Hepatocyte (in vitro differentiated cells): ENCODE results near the gene PLEKHO1.

Source experiments
- CTCF ChIP-seq: fragments of 200-600 bp; sonication (generic); IDR thresholded peaks from 2 replicates; pipeline ENCODE4 v1.5.1; 2016; ENCODE audit warnings: antibody characterized with exemption, mild to moderate bottlenecking; ENCODE audit not compliant: poor library complexity
- EZH2 ChIP-seq: fragments of 200-600 bp; sonication (generic); IDR thresholded peaks from 2 replicates; pipeline ENCODE4 v1.6.1; 2016; ENCODE audit warnings: antibody characterized with exemption, mild to moderate bottlenecking, borderline replicate concordance
- EZH2phosphoT487 ChIP-seq: fragments of 200-600 bp; sonication (generic); IDR thresholded peaks from one replicate; pipeline ENCODE4 v1.6.1; 2018; ENCODE audit warnings: antibody characterized with exemption, mild to moderate bottlenecking, low read depth, moderate library complexity; ENCODE audit not compliant: unreplicated experiment, severe bottlenecking

DNA sequence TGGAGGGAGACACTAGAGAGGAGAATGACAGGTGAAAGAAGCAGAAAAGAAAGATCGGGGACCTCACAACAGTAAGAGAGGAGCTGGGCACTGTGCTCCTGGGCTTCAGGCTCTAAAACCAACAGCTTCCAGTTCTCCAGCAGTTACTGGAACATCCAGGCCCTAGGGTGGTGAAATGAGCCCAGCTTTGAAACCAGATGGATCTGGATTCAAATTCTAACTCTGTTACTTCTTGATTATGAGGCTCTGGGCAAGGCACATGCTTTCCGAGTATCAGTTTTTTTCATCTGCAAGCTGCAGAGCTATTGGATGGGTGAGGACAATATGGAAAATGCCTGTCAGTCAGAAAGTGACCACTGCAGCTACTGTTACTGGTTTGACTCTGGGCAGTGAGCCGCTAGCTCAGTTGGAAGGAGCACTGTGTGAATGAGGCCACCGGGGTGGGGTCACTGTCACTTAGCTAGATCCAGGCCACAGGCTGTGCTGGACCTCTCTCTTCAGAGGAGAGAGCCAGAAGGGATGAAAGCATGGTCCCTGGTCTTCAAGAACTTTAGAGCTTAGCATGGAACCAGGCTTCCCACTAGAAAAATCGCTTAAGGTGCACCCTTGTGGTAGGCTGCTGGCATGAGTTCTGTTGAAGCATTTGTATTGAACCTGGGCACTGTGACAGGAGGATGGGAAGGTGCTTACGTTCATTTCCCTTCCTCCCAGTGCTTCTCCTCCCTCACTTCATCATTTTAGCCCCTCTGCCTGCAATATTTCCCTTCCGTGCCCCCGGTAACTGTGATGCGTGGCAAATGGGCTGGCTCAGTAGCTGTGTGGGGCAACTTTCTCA is 12.2 kb downstream of the PLEKHO1 start:
- TF ChIP-seq CTCF (no peak), EZH2phosphoT487 (no peak), EZH2 (no peak)
